ENCODE results near the gene DLEU7.

DLEU7 gene

GRCh38 chr13:50793026-50793425, 50.5 kb downstream of the DLEU7 start:
- DNase-seq (ENCODE audit: low read depth): no peak

GRCh38 chr13:50788551-50789210, 54.8 kb downstream of the DLEU7 start:
- DNase-seq (ENCODE audit: low read depth): peak; percentile 30

GRCh38 chr13:50787316-50788195, 55.9 kb downstream of the DLEU7 start:
- no peak for DNase-seq (ENCODE audit: low read depth)

GRCh38 chr13:50783717-50784290, 59.7 kb downstream of the DLEU7 start:
- DNase-seq (ENCODE audit: low read depth): no peak

- DNase-seq (ENCODE audit: low read depth): no peak
Measured at GRCh38 chr13:50783066-50783465, 60.4 kb downstream of the DLEU7 start.

- DNase-seq (ENCODE audit: low read depth): no peak
Measured at GRCh38 chr13:50780201-50781015, 63.1 kb downstream of the DLEU7 start.

- no peak for DNase-seq (ENCODE audit: low read depth)
Measured at GRCh38 chr13:50779443-50780200, 63.9 kb downstream of the DLEU7 start.

All from ELR (cell line).